Stimulated activated CD8-positive, alpha-beta memory T cell treated with anti-CD3 and anti-CD28 coated beads, Interleukin-12 subunit alpha, Interleukin-12 subunit beta, amount 100 ng/mL, for 24 hours (primary cell): ENCODE data around the gene SYT13.

Experiments used
- DNase-seq: peaks from one replicate; pipeline ENCODE4 v3.0.0-alpha.2; 2020; ENCODE audit errors: extremely low read depth

Gene SYT13

DNA sequence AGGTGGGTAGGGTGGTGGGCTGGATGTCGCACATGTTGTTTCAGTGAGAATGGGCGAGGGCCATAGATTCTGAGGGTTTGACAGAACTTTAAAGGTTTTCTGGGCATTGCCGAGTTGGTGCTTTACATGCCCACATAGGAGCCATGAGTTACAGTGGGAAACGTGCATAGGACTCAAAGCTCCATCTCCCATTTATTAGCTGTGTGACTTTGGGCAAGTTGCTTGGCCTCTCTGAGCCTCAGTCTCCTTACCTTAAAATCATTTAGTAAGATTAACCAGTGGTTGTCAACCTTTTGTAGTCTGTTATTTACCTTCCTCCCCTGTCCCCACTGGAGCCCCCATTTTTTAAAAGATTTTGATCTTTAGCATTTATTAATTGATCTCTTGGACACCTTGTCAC, 67.4 kb downstream of the SYT13 start:
- DNase-seq: no peak

DNA sequence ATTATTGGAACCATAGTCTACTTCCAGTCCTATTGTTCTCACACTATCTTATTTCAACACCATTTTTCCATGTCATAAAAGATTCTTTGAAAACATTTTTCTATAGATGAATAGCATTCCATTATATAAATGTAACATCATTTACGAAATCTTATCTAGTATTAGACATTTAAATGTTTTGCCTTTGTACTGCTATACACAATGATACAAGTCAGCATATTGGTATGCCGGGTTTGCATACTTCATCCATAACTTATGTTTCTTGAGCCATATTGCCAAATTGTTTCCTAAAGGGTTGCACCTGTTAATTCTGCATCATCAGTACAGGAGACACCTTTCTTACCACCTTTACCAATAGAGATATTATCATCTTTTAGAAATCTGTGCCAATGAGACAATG, 68.2 kb downstream of the SYT13 start:
- DNase-seq: no peak

DNA sequence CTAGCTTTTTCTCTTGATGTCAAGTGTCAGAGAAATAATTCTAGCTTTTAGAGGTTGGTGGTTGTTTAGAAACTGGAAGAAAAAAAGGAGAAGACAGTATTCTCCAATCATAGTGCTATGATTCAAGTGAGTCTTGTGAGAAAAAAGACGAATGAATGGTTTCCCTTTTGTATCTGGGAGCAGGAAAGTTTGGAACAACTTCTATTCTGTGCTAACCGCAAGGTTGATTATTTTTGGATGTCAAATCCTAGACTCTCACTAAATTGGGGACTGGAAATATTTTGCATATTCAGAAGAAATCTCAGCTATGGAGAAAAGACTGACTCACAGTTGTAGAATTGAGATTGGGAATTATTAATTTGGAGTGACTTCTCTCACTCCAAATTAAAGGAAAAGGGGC, 69.2 kb downstream of the SYT13 start:
- DNase-seq: no peak

DNA sequence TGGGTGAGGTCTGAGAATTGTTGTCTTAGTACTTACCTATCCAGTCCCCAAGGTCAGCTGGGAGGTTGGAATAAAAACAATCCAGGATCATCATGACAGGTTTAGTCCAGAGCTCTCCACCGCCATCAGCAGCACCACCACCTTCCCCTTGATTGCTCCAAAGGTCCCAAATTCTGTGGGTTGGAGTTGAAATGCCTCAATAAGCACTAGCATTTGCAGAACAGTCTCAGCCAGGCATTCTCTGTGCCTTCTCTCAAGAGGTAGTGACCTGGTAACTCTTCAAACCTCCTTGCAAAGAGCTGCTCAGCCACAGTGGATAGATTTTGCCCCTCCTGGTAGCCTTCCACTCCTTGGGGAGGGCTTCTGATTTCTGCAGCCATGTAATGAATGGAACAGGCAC, 70.1 kb downstream of the SYT13 start:
- DNase-seq: no peak

DNA sequence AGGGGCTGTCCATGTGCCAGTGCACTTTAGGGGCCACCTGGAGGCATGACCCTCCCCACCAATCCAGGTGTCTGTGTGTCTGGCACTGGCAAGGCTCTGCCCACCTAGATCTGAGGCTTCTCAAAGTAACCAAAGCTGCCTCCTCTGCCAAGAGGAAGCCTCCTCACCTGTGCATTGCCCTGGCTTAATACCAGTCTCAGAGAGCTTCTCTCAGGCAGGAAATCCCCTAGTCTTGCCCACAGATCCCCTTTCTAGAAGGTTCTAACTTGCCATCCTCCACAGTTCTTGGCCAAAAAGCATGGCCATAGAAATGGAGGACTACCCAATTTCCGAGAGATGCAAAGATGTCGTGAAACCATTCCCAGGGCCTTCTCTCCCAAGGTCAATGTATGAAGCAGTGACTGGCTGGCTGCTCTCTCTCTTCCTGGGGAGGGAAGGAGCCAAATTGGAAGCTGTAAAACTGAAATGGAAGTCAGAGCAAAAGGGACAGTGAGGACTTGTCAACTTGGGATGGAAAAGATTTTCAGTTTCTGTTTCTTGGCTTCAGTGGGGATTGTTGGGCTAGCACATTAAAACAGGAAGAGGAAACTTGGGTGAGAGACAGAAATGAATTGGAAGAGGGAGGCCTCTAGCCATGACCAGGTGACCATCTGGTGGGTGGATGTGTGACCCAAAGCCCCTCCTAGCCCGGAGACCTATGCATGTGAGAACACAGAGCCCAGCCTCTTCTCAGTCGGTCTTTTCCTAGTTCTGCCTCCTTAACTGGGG, 70.9 kb downstream of the SYT13 start:
- DNase-seq: no peak

DNA sequence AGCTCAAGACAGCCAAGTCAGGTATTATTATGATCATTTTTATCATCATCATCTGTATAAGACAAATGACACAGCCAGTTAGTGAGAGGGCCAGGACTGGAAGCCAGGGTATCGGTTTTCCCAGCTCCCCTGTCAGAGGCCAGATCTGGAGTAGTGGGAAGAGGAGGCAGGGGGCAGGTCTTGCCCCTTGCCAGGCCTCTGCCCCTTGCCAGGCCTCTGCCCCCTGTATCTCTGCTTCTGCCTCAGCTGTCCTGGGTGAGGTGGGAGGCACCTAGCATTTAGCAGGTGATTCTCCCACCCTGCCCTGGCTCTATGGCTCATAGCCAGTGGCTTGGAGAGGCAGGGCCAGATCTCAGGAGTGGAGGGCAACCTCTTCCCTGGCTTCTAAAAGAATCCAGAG, 72.4 kb downstream of the SYT13 start:
- no peak for DNase-seq

DNA sequence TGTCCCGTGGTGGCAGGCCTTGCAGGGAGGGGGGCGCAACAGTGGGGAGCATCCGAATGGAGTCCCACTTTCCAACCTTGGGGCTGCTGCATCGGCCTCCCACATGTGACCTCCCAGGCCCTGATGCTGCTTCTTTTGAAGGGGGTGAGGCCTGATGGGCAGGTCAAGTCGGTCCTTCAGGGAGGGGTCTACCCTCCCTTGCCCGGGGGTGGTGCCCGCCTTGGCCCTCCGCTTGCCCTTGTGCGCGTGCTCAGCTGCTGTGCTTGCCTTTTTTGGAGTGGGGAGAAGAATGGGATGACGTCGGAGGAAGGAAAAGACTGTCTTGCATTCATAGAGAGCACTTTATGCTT, 72.8 kb downstream of the SYT13 start:
- no peak for DNase-seq

DNA sequence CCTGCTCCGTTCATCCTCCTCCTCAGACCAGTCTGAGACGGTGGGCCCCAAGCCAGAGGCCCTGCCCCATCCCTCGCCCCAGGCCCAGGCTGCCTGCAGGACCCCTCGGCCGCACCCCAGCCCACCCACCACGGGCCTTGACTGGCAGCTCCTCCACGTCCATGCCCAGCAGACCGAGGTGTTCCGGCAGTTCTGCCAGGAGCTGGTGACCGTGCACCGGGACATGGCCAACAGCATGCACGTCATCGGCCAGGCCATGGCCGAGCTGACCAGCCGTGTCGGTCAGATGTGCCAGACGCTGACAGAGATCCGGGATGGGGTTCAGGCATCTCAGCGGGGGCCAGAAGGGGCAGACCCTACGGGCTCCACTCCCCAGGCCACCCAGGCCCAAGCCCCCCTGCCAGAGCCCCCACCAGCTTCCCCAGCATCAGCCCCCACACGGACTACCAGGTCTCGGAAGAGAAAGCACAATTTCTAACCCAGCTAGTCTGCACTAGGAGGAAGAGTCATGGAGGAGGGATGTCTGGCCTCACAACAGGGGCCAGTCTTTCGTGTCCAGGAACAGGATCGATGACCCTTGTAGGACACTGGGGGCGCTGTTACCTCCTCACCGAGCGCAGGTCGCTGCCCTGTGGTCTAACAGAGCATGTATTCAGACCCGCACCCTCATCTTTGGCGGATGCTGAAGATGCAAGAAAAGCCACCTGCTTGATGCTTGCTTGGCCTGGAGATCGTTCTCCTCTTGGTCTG, 73.4 kb downstream of the SYT13 start:
- DNase-seq: no peak

DNA sequence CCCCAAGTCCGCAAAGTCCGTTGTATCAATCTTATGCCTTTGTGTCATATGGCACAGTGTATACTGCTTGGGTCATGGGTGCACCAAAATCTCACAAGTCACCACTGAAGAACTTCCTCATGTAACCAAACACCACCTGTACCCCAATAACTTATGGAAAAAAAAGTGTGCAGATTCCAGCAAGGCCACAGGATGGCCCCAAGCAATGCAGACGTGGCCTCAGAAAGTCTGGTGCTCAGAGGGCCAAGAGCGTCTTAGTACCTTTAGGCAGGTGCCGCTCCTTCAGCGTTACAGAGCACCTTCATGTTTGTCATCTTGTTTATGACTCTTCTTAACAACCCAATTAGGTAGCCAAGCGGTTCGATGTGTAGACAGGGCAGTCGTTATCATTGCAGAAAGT, 74.4 kb downstream of the SYT13 start:
- DNase-seq: no peak

DNA sequence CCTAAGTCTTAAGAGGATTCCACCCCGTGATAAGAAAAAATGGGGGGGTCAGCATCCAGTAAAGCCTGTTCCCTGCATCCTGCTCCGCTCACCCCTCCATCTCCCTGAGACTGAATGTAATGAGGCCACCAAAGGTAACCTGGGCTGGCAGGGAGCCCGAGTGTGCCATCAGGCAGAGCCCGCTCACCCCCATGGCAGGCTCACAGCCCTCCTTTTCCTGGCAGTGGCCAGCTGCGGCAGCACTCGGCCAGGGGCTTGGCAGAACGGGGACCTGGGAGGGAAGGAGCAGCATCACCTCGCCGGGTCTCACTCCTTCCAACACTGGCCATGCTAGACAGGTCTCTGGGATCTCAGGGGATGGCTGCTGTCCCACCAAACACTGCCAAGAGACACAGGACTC, 75.3 kb downstream of the SYT13 start:
- no peak for DNase-seq

DNA sequence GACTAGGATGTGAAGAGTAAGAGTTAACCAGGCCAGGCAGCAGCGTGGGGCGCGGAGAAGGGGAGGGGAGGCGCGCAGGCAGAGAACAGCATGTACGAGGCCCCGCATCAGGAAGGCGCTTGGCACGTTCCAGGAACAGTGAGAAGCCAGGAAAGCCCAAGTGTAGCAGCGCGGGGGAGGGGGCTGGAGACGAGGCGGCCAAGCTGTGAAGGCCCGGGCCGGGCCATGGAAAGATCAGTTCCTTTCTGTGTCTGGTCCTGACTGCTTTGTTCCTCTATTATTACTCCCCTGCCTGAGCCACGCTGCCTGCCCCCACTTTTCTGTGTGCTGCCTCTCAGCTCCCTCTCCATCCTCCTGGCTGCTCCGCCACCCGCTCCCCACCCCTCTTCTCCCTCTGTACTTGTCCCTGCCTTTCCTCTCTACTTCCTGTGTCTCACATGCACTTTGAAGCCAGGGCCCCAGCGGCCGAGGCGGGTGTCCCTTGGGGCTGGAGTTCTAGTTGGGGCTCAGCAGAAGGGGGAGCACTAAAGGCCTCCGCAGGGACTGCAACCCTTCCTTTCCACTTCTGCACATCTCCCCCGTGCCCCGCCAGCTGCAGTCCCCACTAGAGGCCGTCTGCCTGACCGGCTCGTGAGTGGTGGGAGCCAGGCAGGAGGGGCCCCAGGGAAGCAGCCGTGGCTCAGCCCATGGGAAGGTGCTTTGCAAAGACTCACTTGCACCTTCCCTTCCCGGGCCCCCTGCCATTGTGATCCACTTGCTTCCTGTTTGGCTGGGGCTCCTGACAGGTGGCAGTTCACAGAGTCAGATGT, 76.0 kb downstream of the SYT13 start:
- DNase-seq: no peak

DNA sequence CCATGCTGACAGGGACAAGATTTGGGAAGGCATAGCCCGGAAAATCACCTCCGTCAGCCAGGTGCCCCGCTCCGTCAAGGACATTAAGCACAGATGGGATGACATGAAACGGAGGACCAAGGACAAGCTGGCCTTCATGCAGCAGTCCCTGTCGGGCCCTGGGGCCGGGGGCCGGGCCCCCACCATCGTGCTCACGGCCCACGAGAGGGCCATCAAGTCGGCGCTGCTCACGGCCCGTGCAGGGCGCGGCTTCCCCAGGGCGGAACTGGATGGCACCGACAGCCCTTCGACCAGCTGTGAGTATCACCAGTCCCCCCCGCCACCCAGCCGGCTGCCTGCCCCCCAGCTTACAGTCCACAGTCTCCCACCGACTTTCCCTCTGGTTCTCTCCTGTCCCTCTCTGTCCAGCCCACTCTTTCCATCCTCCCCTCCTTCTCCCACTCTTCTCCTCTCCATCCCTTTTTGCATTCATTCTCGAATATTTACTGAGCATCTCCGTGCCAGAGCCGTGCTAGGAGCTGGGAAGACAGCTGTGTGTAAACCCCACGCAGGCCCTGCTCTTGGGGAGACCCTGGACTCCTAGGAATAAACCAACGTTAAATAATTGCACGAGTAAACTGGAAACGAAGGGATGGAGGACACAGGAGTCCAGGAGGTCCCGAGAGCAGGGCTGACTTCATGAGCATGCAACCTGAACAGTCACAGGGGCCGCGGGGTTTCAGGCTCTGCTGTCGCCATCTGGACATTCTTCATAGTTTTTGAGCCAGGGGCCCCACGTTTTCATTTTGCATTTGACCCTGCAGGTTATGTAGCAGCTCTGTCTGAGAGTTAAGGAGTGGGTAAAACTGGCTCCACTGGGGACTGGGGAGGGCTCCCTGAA, 76.9 kb downstream of the SYT13 start:
- no peak for DNase-seq

DNA sequence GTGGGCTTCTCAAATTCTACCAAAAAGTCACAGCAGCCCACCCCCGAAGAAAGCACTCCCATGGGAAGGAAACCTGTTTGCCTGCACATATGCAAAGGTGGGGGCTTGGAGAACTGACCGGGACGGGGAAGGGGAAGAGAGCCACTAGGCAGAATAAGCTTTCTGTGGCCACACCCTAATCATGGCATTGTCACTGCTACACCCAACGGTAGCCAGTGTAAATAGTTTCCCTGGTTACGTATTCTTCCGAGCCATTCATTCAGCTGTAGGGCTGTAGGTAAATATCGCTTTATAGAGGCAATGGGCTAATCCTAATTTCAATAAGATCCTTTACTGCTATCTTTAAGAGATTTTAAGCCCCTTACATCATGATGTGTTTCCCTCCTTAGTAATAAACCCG, 78.0 kb downstream of the SYT13 start:
- DNase-seq: no peak

DNA sequence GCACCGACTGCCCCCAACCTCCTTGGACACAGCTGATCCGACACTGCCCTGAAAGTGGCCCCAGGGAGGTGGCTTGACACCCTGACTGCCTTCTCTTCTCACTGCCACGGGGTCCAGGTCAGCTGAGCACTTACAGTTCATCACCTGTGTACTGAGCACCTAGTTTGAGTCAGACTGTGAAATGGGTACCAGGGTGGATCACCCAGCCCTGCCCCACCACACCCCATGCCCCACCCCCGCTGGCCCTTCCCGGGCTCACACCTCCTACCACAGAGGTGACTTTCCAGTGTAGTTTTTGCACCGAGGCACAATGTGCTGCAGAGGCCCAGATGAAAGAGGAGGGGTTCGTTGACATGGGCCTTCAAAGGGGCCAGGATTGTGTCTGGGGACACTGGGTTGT, 80.2 kb downstream of the SYT13 start:
- DNase-seq: no peak

DNA sequence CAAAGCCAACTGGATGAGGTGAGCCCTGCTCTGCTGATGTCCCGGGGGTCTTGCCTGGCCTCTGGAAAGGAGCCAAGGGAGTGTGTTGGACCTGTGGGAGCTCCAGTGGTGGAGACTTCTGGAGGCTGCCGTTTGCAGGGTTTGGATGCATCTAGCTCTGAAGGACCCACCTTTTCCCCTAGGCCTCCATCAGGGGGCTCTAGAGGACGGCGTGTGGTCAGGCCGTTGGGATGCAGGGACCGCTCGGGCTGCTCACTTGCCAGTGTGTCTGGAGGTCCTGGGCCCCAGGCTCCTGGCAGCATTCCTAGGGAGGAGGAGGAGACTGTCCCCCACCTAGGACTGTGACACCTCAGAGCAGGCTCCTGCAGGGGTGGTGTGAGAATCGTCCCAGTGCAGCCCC, 81.4 kb downstream of the SYT13 start:
- DNase-seq: no peak

DNA sequence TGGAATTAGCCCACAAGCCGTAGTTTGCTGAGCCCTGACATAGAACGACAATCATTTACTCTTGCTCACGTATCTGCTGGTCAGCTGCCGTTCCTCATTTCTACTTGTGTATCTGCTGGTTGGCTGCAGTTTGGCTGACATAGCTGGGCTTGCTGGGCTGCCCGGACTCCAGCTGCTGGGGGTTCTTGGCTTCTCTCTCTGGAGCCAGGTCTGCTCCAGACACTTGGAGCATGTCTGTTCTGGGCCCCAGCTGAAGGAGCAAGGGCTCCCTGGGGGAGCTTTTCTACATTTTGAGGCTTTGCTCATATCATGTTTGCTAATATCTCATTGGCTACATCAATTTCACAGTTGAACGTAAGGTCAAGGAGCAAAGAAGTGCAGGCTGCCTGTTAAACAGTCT, 92.4 kb downstream of the SYT13 start:
- DNase-seq: no peak
